SH-SY5Y (cell line): ENCODE data around the gene CAPN15.

ENCODE experiments used
- GATA2 ChIP-seq: IDR thresholded peaks from 2 replicates; pipeline ENCODE4 v1.6.1; 2011; ENCODE audit warnings: mild to moderate bottlenecking, low read depth, low read length
- GATA3 ChIP-seq: IDR thresholded peaks from 2 replicates; pipeline ENCODE4 v1.6.1; 2011; ENCODE audit warnings: low read depth, mild to moderate bottlenecking, low read length, moderate library complexity

Gene CAPN15

GRCh38 chr16:603933-604332, 76.4 kb downstream of the CAPN15 start:
- no peak for TF ChIP-seq GATA2
- TF ChIP-seq GATA3, result no peak
